GM10248 (cell line): ENCODE results near the gene PTPRR.

Source experiments
- CTCF ChIA-PET: fragments of 300-600 bp; sonication (Branson Sonifier 250); formaldehyde crosslinking; extraction: SDS; loops from one replicate; lab custom pipeline; 2021; ENCODE audit warnings: antibody characterized with exemption; lab: Yijun Ruan, JAX
- POLR2A ChIA-PET: fragments of 350-650 bp; sonication (Branson Sonifier 250); formaldehyde crosslinking; extraction: SDS; loops from one replicate; lab custom pipeline; 2020; ENCODE audit warnings: antibody characterized with exemption; lab: Yijun Ruan, JAX
- DNase-seq: peaks from one replicate; pipeline ENCODE4 v3.0.0; 2012; ENCODE audit errors: extremely low spot score
- CTCF ChIP-seq: IDR thresholded peaks from 2 replicates; pipeline ENCODE4 v1.5.1; 2012; ENCODE audit warnings: mild to moderate bottlenecking, low read depth; ENCODE audit errors: extremely low read depth, missing control alignments, control extremely low read depth

The PTPRR gene

GRCh38 chr12:70664465-70664881 lies 256.1 kb downstream of the PTPRR start:
- TF ChIP-seq CTCF, result no peak

GRCh38 chr12:70663838-70664237 lies 256.7 kb downstream of the PTPRR start:
- no peak for TF ChIP-seq CTCF
- no peak for DNase-seq
- CTCF ChIA-PET, result interaction anchor here (1.2 kb wide), 1 partner anchor 13 kb away, joined by 3 read pairs; no protein-coding TSS in a partner anchor
- POLR2A ChIA-PET, result no interaction called here

More at GRCh38 chr12:70664465-70664881, 256.1 kb downstream of the PTPRR start:
- POLR2A ChIA-PET, result no interaction called here
- no peak for DNase-seq
- CTCF ChIA-PET, result interaction anchor here (1.2 kb wide), 1 partner anchor 13 kb away, joined by 3 read pairs; no protein-coding TSS in a partner anchor

GRCh38 chr12:70661466-70662161 lies 258.9 kb downstream of the PTPRR start:
- DNase-seq, result no peak
- TF ChIP-seq CTCF, result no peak
- ChIA-PET CTCF (interaction anchor here (1.0 kb wide), 1 partner anchor 10 kb away, joined by 3 read pairs; no protein-coding TSS in a partner anchor), POLR2A (no interaction called here)

GRCh38 chr12:70660620-70661219 lies 259.8 kb downstream of the PTPRR start:
- no peak for TF ChIP-seq CTCF
- CTCF ChIA-PET, result interaction anchor here (1.0 kb wide), 1 partner anchor 9 kb away, joined by 3 read pairs; no protein-coding TSS in a partner anchor
- DNase-seq, result no peak
- POLR2A ChIA-PET, result no interaction called here

- no peak for TF ChIP-seq CTCF
- POLR2A ChIA-PET, result no interaction called here
- CTCF ChIA-PET, result interaction anchor here (1.2 kb wide), 2 partner anchors 37 to 49 kb away, joined by 3 to 4 read pairs; no protein-coding TSS in a partner anchor
- no peak for DNase-seq
Observed at GRCh38 chr12:70660002-70660604, 260.4 kb downstream of the PTPRR start.

GRCh38 chr12:70659077-70659606 lies 261.4 kb downstream of the PTPRR start:
- TF ChIP-seq CTCF, result no peak
- no peak for DNase-seq
- ChIA-PET POLR2A (no interaction called here), CTCF (interaction anchor here (1.2 kb wide), 2 partner anchors 36 to 48 kb away, joined by 3 to 4 read pairs; no protein-coding TSS in a partner anchor)
